ENCODE measurements around the gene SH3RF2.

Gene SH3RF2

DNA sequence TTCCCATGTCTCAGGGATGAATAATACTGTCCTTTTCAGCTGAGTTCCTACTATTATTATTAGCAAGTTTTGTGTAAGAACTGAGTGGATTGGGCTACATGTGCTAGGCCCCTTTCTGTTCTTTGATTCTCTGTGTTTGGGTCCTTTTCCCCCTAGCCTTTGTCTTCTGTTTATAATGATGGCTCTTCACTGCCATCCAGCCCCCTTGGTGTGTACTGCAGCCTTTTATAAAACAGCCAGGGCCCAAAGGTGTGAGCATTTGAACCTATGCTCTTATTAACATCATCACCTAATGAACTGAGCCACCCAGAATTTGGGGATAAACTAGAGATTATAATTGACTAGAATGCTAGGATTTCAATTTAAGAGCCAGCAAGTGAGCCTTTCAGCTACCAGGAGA lies 116.4 kb downstream of the SH3RF2 start:
- Histone ChIP-seq H3K79me2 (ENCODE audit: low read length) (no peaks in the 10 kb centered on the region), H3K4me2 (ENCODE audit: low read depth, low read length) (no peak overlapping the region), H3K27ac (ENCODE audit: low read length) (no peak overlapping the region), H3K36me3 (replicated peaks; ENCODE audit: insufficient read depth, low read length) (no peaks in the 10 kb centered on the region), H3F3A (ENCODE audit: insufficient read depth, low read length) (no peaks in the 10 kb centered on the region), H3K27me3 (replicated peaks; ENCODE audit: insufficient read depth, low read length) (no peaks in the 10 kb centered on the region), H4K20me1 (ENCODE audit: insufficient read depth, low read length) (no peaks in the 10 kb centered on the region), H3K9me3 (replicated peaks; ENCODE audit: insufficient read depth, low read length) (no peaks in the 10 kb centered on the region), H3K9ac (ENCODE audit: low read length) (no peak overlapping the region), H3K4me3 (ENCODE audit: low read length) (no peak overlapping the region), H2AFZ (ENCODE audit: low read length) (no peak overlapping the region), H3K4me1 (ENCODE audit: low read length) (peaks cover 1% of the 10 kb centered on the region; the same call in 1 of the 2 replicates), H3K9me2 (replicated peaks; ENCODE audit: insufficient read depth, low read length) (no peaks in the 10 kb centered on the region)
- DNase-seq = no peak
- TF ChIP-seq EZH2phosphoT487 (IDR thresholded peaks at IDR 0.05; ENCODE audit: low read length) (no peak), CTCF (IDR thresholded peaks at IDR 0.05; ENCODE audit: low read length) (peak; percentile 44), EZH2 (optimal IDR thresholded peaks at IDR 0.05; ENCODE audit: low read depth, low read length) (no peak)

DNA sequence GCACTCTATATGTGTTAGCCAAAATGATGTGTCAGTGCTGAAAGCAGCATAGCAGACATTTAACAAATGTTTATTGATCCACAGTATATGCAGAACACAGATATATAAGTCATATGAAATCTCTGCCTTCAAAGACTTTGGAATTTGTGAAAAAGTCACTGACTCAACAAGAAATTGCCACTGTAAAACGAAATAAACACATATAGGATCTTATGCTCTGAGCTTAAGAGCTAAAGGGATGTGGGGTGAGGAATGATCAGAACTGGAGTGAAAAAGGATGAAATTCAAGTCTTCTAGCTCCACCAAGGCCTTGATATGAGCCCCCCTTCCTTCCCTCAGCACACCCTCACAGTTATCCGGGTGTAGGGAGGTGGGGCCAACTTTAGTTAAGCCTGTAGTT lies 119.1 kb downstream of the SH3RF2 start:
- no peak overlapping the region for H3K27ac ChIP-seq (ENCODE audit: low read length)
- H3K9ac ChIP-seq (ENCODE audit: low read length) = no peak overlapping the region
- DNase-seq = no peak
- TF ChIP-seq CTCF (IDR thresholded peaks at IDR 0.05; ENCODE audit: low read length) = no peak
- TF ChIP-seq EZH2 (optimal IDR thresholded peaks at IDR 0.05; ENCODE audit: low read depth, low read length) = no peak
- no peak for TF ChIP-seq EZH2phosphoT487 (IDR thresholded peaks at IDR 0.05; ENCODE audit: low read length)
- no peaks in the 10 kb centered on the region for H3K4me1 ChIP-seq (ENCODE audit: low read length)
- H3K36me3 ChIP-seq (replicated peaks; ENCODE audit: insufficient read depth, low read length) = no peaks in the 10 kb centered on the region
- no peak overlapping the region for H3K4me2 ChIP-seq (ENCODE audit: low read depth, low read length)
- no peaks in the 10 kb centered on the region for H3K27me3 ChIP-seq (replicated peaks; ENCODE audit: insufficient read depth, low read length)
- no peak overlapping the region for H3K4me3 ChIP-seq (ENCODE audit: low read length)
- H3K9me3 ChIP-seq (replicated peaks; ENCODE audit: insufficient read depth, low read length) = no peaks in the 10 kb centered on the region
- H3K79me2 ChIP-seq (ENCODE audit: low read length) = no peaks in the 10 kb centered on the region
- no peaks in the 10 kb centered on the region for H3F3A ChIP-seq (ENCODE audit: insufficient read depth, low read length)
- no peaks in the 10 kb centered on the region for H3K9me2 ChIP-seq (replicated peaks; ENCODE audit: insufficient read depth, low read length)
- no peaks in the 10 kb centered on the region for H4K20me1 ChIP-seq (ENCODE audit: insufficient read depth, low read length)
- H2AFZ ChIP-seq (ENCODE audit: low read length) = no peak overlapping the region

GRCh38 chr5:146059460-146060220 lies 123.3 kb downstream of the SH3RF2 start:
- no peak overlapping the region for H3K4me3 ChIP-seq (ENCODE audit: low read length)
- H3K79me2 ChIP-seq (ENCODE audit: low read length) = no peaks in the 10 kb centered on the region
- no peak overlapping the region for H3K27ac ChIP-seq (ENCODE audit: low read length)
- no peak overlapping the region for H2AFZ ChIP-seq (ENCODE audit: low read length)
- DNase-seq = no peak
- H3K4me2 ChIP-seq (ENCODE audit: low read depth, low read length) = no peak overlapping the region
- H3F3A ChIP-seq (ENCODE audit: insufficient read depth, low read length) = no peaks in the 10 kb centered on the region
- no peaks in the 10 kb centered on the region for H3K36me3 ChIP-seq (replicated peaks; ENCODE audit: insufficient read depth, low read length)
- TF ChIP-seq CTCF (IDR thresholded peaks at IDR 0.05; ENCODE audit: low read length) (no peak), EZH2phosphoT487 (IDR thresholded peaks at IDR 0.05; ENCODE audit: low read length) (no peak), EZH2 (optimal IDR thresholded peaks at IDR 0.05; ENCODE audit: low read depth, low read length) (no peak)
- no peaks in the 10 kb centered on the region for H3K9me2 ChIP-seq (replicated peaks; ENCODE audit: insufficient read depth, low read length)
- no peaks in the 10 kb centered on the region for H3K4me1 ChIP-seq (ENCODE audit: low read length)
- H4K20me1 ChIP-seq (ENCODE audit: insufficient read depth, low read length) = no peaks in the 10 kb centered on the region
- no peaks in the 10 kb centered on the region for H3K27me3 ChIP-seq (replicated peaks; ENCODE audit: insufficient read depth, low read length)
- no peaks in the 10 kb centered on the region for H3K9me3 ChIP-seq (replicated peaks; ENCODE audit: insufficient read depth, low read length)
- no peak overlapping the region for H3K9ac ChIP-seq (ENCODE audit: low read length)
